Sigmoid colon (tissue), 7 donors: Measurements from ENCODE around the gene ITGA5. TPM values are rescaled to one million over a fixed set of nuclear protein-coding genes. Genes with fewer than 3 reads are reported as not detected.
A peak's percentile ranks its signal among the peaks of the same experiment; 100 is the strongest.

Source experiments
- DNase-seq: peaks from one replicate; pipeline ENCODE4 v3.0.0-alpha.2; 2019
- H3K27ac ChIP-seq, 4 donors: fragments of 200-600 bp; sonication (generic); one replicate each; pipeline ENCODE4 v1.5.1; 2016 to 2019; ENCODE audit warnings: mild to moderate bottlenecking in 1 of 4
- H3K27me3 ChIP-seq, 3 donors: fragments of 200-600 bp; sonication (generic); one replicate each; pipeline ENCODE4 v1.5.1; 2019; ENCODE audit warnings: mild to moderate bottlenecking in 1 of 3
- H3K36me3 ChIP-seq, 4 donors: fragments of 200-600 bp; sonication (generic); one replicate each; pipeline ENCODE4 v1.5.1; 2016 to 2019
- H3K4me1 ChIP-seq, 4 donors: fragments of 200-600 bp; sonication (generic); one replicate each; pipeline ENCODE4 v1.5.1; 2017 to 2019
- H3K4me3 ChIP-seq, 4 donors: fragments of 200-600 bp; sonication (generic); one replicate each; pipeline ENCODE4 v1.5.1; 2017 to 2019; ENCODE audit warnings: mild to moderate bottlenecking in 2 of 4, moderate library complexity in 1 of 4
- H3K9me3 ChIP-seq, 4 donors: fragments of 200-600 bp in 3 of 4; sonication (generic) in 3 of 4; one replicate each; pipeline versions ENCODE4 v1.5.1 to v1.6.1; 2013 to 2019
- CTCF ChIP-seq, 4 experiments: fragments of 450-650 bp in 3 of 4; fragments of 200-600 bp in 1 of 4; IDR thresholded peaks; one replicate each; pipeline ENCODE4 v1.5.1; 2016 to 2019; ENCODE audit warnings: antibody characterized with exemption in 4 of 4, mild to moderate bottlenecking in 3 of 4, moderate library complexity in 2 of 4
- EP300 ChIP-seq, 4 donors: sonication (generic); formaldehyde crosslinking; IDR thresholded peaks; one replicate each; pipeline ENCODE4 v1.6.1; 2017; ENCODE audit warnings: antibody characterized with exemption in 4 of 4
- POLR2A ChIP-seq, 2 donors: fragments of 450-650 bp; IDR thresholded peaks; one replicate each; pipeline ENCODE4 v1.6.1; 2016; ENCODE audit warnings: antibody characterized with exemption in 2 of 2, mild to moderate bottlenecking in 2 of 2, moderate library complexity in 2 of 2
- POLR2AphosphoS5 ChIP-seq, 4 donors: sonication (generic); formaldehyde crosslinking; IDR thresholded peaks; one replicate each; pipeline ENCODE4 v1.6.1; 2017; ENCODE audit warnings: antibody characterized with exemption in 4 of 4
- WGBS, 2 donors: extraction: QIAGEN DNeasy Blood & Tissue Kit; methylation state at CpG; one replicate each; pipeline ENCODE4 v1.1.7; 2013; 5-methylcytosine and 5-hydroxymethylcytosine counted together
- intact Hi-C: fragments of 100-400 bp; cut with DNase I; formaldehyde crosslinking; loops from one replicate; pipeline ENCODE4 v1.15.1; 2023
- polyA plus RNA-seq, 3 donors: library from polyadenylated mRNA; stranded (reverse); fragments of 200-250 nt; gene quantifications; one replicate each; pipeline ENCODE4 v1.2.3, GENCODE V29; 2013
- total RNA-seq, 4 donors: library from RNA; depleted of rRNA; stranded (reverse); fragments of >200 nt; gene quantifications; one replicate each; pipeline ENCODE4 v1.1.0, GENCODE V29; 2016
- donor health status: healthy with polysubstance abuse.
- donor health status: Bipolar disorder and iron deficiency.
- donor health status: healthy.

The ITGA5 gene
- total and polyA plus RNA-seq, 7 donors = 7.4 to 765 (median 200) TPM

DNA sequence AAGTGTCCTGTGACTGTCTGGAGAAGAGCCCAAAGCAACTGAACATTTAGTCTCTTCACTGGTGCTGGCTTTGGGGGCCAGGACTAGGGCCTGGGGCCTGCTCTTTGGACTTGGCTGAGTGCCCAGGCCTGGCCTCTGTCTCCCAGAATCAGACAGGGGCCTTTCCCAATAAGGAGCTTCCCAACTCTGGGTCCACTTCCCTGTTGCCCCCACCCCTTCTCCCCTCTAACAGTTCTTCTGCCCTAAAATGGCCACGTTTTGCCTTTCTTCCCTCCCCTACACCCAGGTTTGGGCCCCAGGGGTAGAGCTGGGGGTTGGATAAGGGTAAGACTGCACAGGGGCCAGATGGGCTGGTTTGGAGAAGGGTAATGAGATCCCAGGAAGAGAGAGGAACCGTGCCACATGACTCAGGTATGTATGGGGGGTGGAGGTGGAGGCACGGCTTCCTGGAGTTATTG is 10.0 kb upstream of the ITGA5 start:
- TF ChIP-seq CTCF (IDR thresholded peaks at IDR 0.05) (no peak), POLR2A (IDR thresholded peaks at IDR 0.05) (no peak), EP300 (IDR thresholded peaks at IDR 0.05) (peak in 2 of 4 donors; percentile 69 to 77), POLR2AphosphoS5 (IDR thresholded peaks at IDR 0.05) (peak in 3 of 4 donors; percentile 74 to 77 (median 77))
- H3K9me3 ChIP-seq = no peaks in the 10 kb centered on the region
- 71 to 73% methylated on average over 3 of the region's 3 CpGs for WGBS, 2 donors
- no peaks in the 10 kb centered on the region for H3K36me3 ChIP-seq
- intact Hi-C loops = no loop called here
- DNase-seq = peak; percentile 89
- no peaks in the 10 kb centered on the region for H3K27me3 ChIP-seq
- peak overlapping the region; percentile 62 to 100 (median 100) for H3K27ac ChIP-seq
- H3K4me3 ChIP-seq = peak overlapping the region; percentile 15 to 48 (median 37)
- H3K4me1 ChIP-seq = peaks cover 0 to 99% (median 82%) of the 10 kb centered on the region in 4 donors

GRCh38 chr12:54428050-54429013 is 9.3 kb upstream of the ITGA5 start:
- Histone ChIP-seq H3K9me3 (no peaks in the 10 kb centered on the region), H3K27ac (peak overlapping the region; percentile 62 to 100 (median 100)), H3K27me3 (no peaks in the 10 kb centered on the region), H3K36me3 (no peaks in the 10 kb centered on the region), H3K4me3 (peak overlapping the region in 2 of 4 donors; percentile 42 to 48), H3K4me1 (peaks cover 0 to 99% (median 85%) of the 10 kb centered on the region in 4 donors)
- peak; percentile 81 for DNase-seq
- 51 to 60% methylated on average over 13 of the region's 13 CpGs for WGBS, 2 donors
- intact Hi-C loops = no loop called here
- TF ChIP-seq EP300 (IDR thresholded peaks at IDR 0.05) (peak in 1 of 4 donors; percentile 32), POLR2AphosphoS5 (IDR thresholded peaks at IDR 0.05) (peak in 1 of 4 donors; percentile 31), POLR2A (IDR thresholded peaks at IDR 0.05) (no peak)

GRCh38 chr12:54427106-54427505 is 8.0 kb upstream of the ITGA5 start:
- Histone ChIP-seq H3K9me3 (no peaks in the 10 kb centered on the region), H3K4me1 (peaks cover 0 to 100% (median 88%) of the 10 kb centered on the region in 4 donors), H3K27me3 (no peaks in the 10 kb centered on the region), H3K27ac (peak overlapping the region; percentile 62 to 100 (median 100)), H3K4me3 (no peak overlapping the region), H3K36me3 (no peaks in the 10 kb centered on the region)
- no peak for DNase-seq
- 82 to 83% methylated on average over 4 of the region's 4 CpGs for WGBS, 2 donors
- no peak for TF ChIP-seq CTCF (IDR thresholded peaks at IDR 0.05)
- no peak for TF ChIP-seq POLR2A (IDR thresholded peaks at IDR 0.05)
- no peak for TF ChIP-seq EP300 (IDR thresholded peaks at IDR 0.05)
- TF ChIP-seq POLR2AphosphoS5 (IDR thresholded peaks at IDR 0.05) = no peak
- intact Hi-C loops = no loop called here

DNA sequence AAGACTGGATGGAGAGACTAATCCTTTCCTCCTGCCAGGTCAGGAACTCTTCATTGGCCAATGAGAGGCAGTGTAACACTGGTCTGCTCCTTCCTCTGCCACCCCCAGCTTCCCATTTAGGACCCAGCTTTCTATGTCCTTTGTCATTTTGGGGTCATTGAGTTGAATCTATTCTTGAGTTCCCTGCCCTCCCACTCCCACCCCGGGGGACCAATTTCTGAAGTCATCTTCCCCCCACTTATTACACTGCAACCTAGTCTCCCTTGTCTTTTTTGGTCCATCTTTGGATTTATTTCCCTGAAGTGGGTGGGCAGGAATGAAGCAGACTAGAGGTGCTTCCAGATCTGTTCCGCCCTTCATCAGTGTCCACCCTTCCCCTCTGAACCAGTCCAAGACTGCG is 7.6 kb upstream of the ITGA5 start:
- H3K4me1 ChIP-seq = peaks cover 0 to 100% (median 88%) of the 10 kb centered on the region in 4 donors
- no peaks in the 10 kb centered on the region for H3K36me3 ChIP-seq
- 88 to 90% methylated on average over 3 of the region's 3 CpGs for WGBS, 2 donors
- no peaks in the 10 kb centered on the region for H3K27me3 ChIP-seq
- intact Hi-C loops = no loop called here
- no peaks in the 10 kb centered on the region for H3K9me3 ChIP-seq
- H3K4me3 ChIP-seq = no peak overlapping the region
- TF ChIP-seq CTCF (IDR thresholded peaks at IDR 0.05) (no peak), POLR2A (IDR thresholded peaks at IDR 0.05) (no peak), EP300 (IDR thresholded peaks at IDR 0.05) (no peak), POLR2AphosphoS5 (IDR thresholded peaks at IDR 0.05) (no peak)
- peak overlapping the region; percentile 62 to 100 (median 100) for H3K27ac ChIP-seq
- DNase-seq = no peak

DNA sequence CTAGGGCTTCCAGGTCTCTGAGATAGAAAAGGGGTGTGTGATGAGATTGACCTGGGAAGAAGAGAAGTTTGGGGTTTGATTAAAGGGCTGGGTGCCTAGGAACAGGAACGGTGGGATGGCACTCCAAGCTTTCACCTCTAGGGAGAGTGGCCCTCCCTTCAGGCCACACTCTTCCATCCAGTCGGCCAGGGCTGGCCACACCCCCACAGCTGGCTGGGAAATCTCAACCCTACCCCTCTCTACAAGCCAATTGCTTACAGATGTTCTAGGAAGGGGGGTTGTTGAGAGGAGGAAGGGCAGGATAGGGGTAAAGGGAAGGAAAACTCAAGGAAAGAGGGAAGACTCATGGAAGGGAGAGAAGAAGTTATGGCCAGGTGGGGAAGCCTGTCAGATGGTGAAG is 6.6 kb upstream of the ITGA5 start:
- peak overlapping the region; percentile 6 to 100 (median 100) for H3K27ac ChIP-seq
- no peak overlapping the region for H3K4me3 ChIP-seq
- WGBS, 2 donors = 20 to 61% methylated on average over 2 of the region's 2 CpGs
- H3K4me1 ChIP-seq = peaks cover 0 to 100% (median 92%) of the 10 kb centered on the region in 4 donors
- no peaks in the 10 kb centered on the region for H3K36me3 ChIP-seq
- H3K9me3 ChIP-seq = no peaks in the 10 kb centered on the region
- TF ChIP-seq POLR2A (IDR thresholded peaks at IDR 0.05) (no peak), CTCF (IDR thresholded peaks at IDR 0.05) (no peak), EP300 (IDR thresholded peaks at IDR 0.05) (no peak), POLR2AphosphoS5 (IDR thresholded peaks at IDR 0.05) (no peak)
- intact Hi-C loops = no loop called here
- peak; percentile 60 for DNase-seq
- H3K27me3 ChIP-seq = no peaks in the 10 kb centered on the region
